ENCODE results near the gene XIAP.
"Not testable (repeated sequence)": the region's sequence is repeated elsewhere in the genome, so short reads cannot be mapped to it uniquely, and the experiment has no call there.

The XIAP gene

DNA sequence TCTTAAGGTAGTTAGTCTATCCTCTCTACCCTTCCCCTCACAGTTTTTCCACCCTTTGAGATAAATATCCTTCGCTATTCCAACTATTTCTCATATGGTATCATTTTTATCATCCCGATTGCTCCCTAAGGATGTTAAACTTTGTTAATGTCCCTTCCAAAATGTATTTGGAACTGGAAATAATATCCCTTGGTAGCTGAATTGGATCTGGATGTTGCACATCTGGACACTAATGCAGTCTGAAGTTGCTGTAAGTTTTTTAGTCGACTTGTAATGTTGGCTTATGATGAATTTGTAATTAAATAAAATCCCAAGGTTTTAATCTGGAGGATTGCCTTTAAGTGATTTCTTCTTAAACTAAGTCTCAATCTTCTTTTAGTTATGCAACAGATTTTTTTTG, 22.5 kb downstream of the XIAP start:
- TF ChIP-seq, protein P1, sequence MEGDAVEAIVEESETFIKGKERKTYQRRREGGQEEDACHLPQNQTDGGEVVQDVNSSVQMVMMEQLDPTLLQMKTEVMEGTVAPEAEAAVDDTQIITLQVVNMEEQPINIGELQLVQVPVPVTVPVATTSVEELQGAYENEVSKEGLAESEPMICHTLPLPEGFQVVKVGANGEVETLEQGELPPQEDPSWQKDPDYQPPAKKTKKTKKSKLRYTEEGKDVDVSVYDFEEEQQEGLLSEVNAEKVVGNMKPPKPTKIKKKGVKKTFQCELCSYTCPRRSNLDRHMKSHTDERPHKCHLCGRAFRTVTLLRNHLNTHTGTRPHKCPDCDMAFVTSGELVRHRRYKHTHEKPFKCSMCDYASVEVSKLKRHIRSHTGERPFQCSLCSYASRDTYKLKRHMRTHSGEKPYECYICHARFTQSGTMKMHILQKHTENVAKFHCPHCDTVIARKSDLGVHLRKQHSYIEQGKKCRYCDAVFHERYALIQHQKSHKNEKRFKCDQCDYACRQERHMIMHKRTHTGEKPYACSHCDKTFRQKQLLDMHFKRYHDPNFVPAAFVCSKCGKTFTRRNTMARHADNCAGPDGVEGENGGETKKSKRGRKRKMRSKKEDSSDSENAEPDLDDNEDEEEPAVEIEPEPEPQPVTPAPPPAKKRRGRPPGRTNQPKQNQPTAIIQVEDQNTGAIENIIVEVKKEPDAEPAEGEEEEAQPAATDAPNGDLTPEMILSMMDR (IDR thresholded peaks at IDR 0.05; ENCODE audit: insufficient read depth, low read length): no peak
- TF ChIP-seq, protein P2, sequence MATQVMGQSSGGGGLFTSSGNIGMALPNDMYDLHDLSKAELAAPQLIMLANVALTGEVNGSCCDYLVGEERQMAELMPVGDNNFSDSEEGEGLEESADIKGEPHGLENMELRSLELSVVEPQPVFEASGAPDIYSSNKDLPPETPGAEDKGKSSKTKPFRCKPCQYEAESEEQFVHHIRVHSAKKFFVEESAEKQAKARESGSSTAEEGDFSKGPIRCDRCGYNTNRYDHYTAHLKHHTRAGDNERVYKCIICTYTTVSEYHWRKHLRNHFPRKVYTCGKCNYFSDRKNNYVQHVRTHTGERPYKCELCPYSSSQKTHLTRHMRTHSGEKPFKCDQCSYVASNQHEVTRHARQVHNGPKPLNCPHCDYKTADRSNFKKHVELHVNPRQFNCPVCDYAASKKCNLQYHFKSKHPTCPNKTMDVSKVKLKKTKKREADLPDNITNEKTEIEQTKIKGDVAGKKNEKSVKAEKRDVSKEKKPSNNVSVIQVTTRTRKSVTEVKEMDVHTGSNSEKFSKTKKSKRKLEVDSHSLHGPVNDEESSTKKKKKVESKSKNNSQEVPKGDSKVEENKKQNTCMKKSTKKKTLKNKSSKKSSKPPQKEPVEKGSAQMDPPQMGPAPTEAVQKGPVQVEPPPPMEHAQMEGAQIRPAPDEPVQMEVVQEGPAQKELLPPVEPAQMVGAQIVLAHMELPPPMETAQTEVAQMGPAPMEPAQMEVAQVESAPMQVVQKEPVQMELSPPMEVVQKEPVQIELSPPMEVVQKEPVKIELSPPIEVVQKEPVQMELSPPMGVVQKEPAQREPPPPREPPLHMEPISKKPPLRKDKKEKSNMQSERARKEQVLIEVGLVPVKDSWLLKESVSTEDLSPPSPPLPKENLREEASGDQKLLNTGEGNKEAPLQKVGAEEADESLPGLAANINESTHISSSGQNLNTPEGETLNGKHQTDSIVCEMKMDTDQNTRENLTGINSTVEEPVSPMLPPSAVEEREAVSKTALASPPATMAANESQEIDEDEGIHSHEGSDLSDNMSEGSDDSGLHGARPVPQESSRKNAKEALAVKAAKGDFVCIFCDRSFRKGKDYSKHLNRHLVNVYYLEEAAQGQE (IDR thresholded peaks at IDR 0.05; ENCODE audit: insufficient replicate concordance, low read depth): no peak
- no peak for TF ChIP-seq GABPA (IDR thresholded peaks at IDR 0.05; ENCODE audit: low read depth)
- no peak for TF ChIP-seq SPI1 (IDR thresholded peaks at IDR 0.05; ENCODE audit: borderline replicate concordance, low read depth)
- no peak for TF ChIP-seq POLR2AphosphoS5 (IDR thresholded peaks at IDR 0.05; ENCODE audit: low read depth)
- no peak overlapping the region for H3K4me3 ChIP-seq (replicated peaks; ENCODE audit: insufficient read depth, low read length)

DNA sequence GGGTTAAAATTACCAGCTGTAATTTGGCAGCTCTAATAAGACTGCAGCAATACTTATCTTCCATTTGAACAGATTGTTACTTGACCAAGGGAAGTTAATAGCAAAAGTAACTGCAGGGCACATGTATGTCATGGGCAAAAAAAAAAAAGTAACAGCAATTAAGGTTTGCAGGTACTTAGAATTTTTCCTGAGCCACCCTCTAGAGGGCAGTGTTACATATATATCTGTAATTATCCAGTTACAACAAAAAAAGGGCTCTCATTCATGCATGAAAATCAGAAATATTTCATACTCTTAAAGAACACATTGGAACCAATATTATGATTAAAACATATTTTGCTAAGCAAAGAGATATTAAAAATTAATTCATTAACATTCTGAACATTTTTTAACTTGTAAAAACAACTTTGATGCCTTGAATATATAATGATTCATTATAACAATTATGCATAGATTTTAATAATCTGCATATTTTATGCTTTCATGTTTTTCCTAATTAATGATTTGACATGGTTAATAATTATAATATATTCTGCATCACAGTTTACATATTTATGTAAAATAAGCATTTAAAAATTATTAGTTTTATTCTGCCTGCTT, 25.1 kb downstream of the XIAP start:
- DNase-seq (ENCODE audit: low read depth in 1 of 2, low spot score in 1 of 2): peak in 1 of 2 experiments; percentile 51
- TF ChIP-seq, protein P1 (IDR thresholded peaks at IDR 0.05; ENCODE audit: insufficient read depth, low read length): no peak
- TF ChIP-seq GABPA (IDR thresholded peaks at IDR 0.05; ENCODE audit: low read depth): no peak
- no peak for TF ChIP-seq POLR2AphosphoS5 (IDR thresholded peaks at IDR 0.05; ENCODE audit: low read depth)
- TF ChIP-seq, protein P2 (IDR thresholded peaks at IDR 0.05; ENCODE audit: insufficient replicate concordance, low read depth): no peak
- no peak for TF ChIP-seq SPI1 (IDR thresholded peaks at IDR 0.05; ENCODE audit: borderline replicate concordance, low read depth)
- H3K27me3 ChIP-seq (ENCODE audit: insufficient read depth, poor library complexity, severe bottlenecking): no peaks in the 10 kb centered on the region
- H3K27ac ChIP-seq (replicated peaks): no peak overlapping the region
- H3K4me3 ChIP-seq (replicated peaks; ENCODE audit: insufficient read depth, low read length): no peak overlapping the region

More for the DNA sequence above, 22.5 kb downstream of the XIAP start:
- Histone ChIP-seq H3K27me3 (ENCODE audit: insufficient read depth, poor library complexity, severe bottlenecking) (no peaks in the 10 kb centered on the region), H3K27ac (replicated peaks) (no peak overlapping the region)
- no peak for DNase-seq (ENCODE audit: low read depth in 1 of 2, low spot score in 1 of 2)

DNA sequence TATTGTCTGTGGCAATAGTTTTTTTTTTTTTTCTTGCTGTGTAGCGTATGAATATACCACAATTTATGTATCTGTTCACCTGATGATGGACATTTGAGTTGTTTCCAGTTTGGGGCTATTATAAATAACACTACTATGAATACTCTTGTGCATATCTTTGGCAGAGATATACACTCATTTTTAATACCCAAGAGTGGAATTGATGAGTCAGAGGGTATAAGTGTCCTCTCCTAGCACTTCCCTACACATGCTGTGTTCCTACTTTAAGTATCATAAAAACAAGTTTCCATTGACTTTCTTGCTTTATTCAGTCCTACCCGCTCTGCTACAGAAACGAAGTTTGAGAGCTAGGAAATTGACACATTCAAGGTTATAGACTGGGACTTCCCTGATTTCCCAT, 39.8 kb downstream of the XIAP start:
- Histone ChIP-seq H3K27me3 (ENCODE audit: insufficient read depth, poor library complexity, severe bottlenecking) (no peaks in the 10 kb centered on the region), H3K27ac (replicated peaks) (no peak overlapping the region), H3K4me3 (replicated peaks; ENCODE audit: insufficient read depth, low read length) (no peak overlapping the region)
- TF ChIP-seq POLR2AphosphoS5 (IDR thresholded peaks at IDR 0.05; ENCODE audit: low read depth) (no peak), GABPA (IDR thresholded peaks at IDR 0.05; ENCODE audit: low read depth) (no peak), SPI1 (IDR thresholded peaks at IDR 0.05; ENCODE audit: borderline replicate concordance, low read depth) (no peak)
- TF ChIP-seq, protein P1 (IDR thresholded peaks at IDR 0.05; ENCODE audit: insufficient read depth, low read length): no peak
- TF ChIP-seq, protein P2 (IDR thresholded peaks at IDR 0.05; ENCODE audit: insufficient replicate concordance, low read depth): no peak
- DNase-seq (ENCODE audit: low read depth in 1 of 2, low spot score in 1 of 2): no peak

DNA sequence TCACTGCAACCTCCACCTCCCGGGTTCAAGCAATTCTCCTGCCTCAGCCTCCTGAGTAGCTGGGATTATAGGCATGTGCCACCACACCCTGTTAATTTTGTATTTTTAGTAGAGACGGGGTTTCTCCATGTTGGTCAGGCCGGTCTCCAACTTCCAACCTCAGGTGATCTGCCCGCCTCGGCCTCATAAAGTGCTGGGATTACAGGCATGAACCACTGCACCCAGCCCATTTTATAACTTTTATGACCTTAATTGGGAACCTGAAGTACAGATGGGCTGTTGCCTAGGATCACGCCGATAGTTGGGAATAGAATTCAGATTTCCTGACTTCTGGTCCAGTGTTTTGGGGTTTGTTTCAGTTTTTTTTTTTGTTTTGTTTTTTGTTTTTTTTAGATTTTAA, 43.4 kb downstream of the XIAP start:
- not testable (repeated sequence) for H3K27me3 ChIP-seq (ENCODE audit: insufficient read depth, poor library complexity, severe bottlenecking); H3K27ac ChIP-seq (replicated peaks); DNase-seq (ENCODE audit: low read depth in 1 of 2, low spot score in 1 of 2); H3K4me3 ChIP-seq (replicated peaks; ENCODE audit: insufficient read depth, low read length)
